HG03196 (cell line): ENCODE results near the gene SIVA1.
"Not testable (repeated sequence)": the region's sequence is repeated elsewhere in the genome, so short reads cannot be mapped to it uniquely, and the experiment has no call there.

Source experiments
- ATAC-seq: cut with Tn5 transposase; IDR thresholded peaks from one replicate; pipeline ENCODE4 v1.9.1; 2021; ENCODE audit not compliant: unreplicated experiment

Gene SIVA1

GRCh38 chr14:104750753-104751057 is 2.2 kb upstream of the SIVA1 start:
- not testable (repeated sequence) for ATAC-seq

- ATAC-seq, result no peak
Observed at GRCh38 chr14:104751539-104752422, 1.2 kb upstream of the SIVA1 start.

GRCh38 chr14:104752423-104752734 is 568 bp upstream of the SIVA1 start:
- no peak for ATAC-seq

GRCh38 chr14:104753528-104754212 is 723 bp downstream of the SIVA1 start:
- no peak for ATAC-seq

GRCh38 chr14:104754213-104754851 is 1.4 kb downstream of the SIVA1 start:
- ATAC-seq, result no peak

DNA sequence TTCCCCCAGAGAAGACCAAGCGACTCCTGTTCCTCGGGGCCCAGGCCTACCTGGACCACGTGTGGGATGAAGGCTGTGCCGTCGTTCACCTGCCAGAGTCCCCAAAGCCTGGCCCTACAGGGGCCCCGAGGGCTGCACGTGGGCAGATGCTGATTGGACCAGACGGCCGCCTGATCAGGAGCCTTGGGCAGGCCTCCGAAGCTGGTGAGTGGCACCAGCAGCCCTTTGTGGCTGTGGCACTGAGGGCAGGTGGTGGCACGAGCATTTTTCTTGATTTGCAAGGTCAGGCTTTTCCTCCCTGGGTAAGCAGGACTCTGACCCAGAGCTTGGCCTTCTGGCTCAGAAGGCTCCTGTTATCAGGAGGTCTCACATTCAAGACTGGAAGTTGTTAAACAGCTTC is 2.7 kb downstream of the SIVA1 start:
- ATAC-seq, result no peak

DNA sequence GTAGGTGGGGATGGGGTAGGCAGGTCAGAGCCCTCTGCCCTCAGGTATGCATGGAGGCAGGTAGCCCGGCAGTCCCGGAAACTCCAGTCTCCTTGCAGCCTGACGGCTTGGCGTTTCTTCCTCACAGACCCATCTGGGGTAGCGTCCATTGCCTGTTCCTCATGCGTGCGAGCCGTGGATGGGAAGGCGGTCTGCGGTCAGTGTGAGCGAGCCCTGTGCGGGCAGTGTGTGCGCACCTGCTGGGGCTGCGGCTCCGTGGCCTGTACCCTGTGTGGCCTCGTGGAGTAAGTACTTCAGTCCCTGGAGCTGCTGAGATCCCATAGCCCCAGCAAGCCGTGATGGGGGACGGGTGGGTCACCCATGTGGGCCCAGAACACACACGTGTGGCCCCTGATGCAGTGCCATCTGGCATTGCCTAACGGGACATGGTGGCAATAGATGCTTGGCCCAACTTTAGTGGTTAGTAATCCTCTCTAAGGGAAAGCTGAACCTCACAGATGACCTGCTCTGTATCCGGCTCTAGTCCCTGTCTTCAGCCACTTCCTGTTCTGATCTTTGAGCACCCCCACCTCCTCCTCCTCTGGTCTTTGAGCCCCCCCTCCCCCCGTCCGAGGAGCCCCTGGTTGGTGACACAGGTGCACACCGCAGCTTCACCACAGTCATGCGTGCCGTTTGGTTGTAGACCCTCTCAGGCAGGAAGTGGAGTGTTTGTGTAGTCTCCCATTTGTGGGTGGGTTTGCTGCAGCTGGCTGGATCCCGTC is 3.7 kb downstream of the SIVA1 start:
- ATAC-seq, result no peak

- ATAC-seq, result no peak
Observed at GRCh38 chr14:104757238-104757585, 4.3 kb downstream of the SIVA1 start.

DNA sequence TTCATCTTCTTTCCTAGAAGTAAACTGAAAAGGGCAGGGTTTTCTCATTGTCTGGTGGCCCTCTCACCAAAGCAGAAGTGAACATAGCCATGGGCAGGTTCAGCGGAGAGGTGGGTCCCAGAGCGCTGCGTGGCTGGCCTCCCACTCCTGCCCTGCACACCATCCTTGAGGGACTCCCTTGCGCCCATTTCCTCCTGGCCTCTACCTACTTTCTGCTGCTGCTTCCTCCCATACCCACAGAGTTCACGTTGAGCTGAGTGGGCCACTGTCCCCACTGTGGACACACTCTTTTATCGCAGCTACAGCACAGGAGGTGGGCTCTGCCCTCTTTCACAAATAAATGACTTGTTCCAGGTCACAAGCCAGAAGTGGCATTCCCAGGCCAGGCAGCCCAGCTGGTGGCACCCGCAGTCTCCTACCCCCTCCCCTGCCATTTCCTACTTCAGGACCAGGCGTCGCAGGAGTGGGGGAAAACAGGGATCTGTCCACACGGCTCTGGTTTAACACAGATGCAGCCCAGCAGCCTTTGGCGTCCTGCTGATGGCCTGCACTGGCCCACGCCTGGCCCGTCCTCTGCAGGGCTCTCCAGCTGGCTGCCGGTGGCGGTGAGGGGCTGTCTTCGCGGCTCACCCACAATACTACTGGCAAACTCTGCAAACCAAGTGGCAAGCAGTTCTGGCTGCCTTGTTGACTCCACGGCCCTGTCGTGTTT is 4.9 kb downstream of the SIVA1 start:
- ATAC-seq, result no peak

DNA sequence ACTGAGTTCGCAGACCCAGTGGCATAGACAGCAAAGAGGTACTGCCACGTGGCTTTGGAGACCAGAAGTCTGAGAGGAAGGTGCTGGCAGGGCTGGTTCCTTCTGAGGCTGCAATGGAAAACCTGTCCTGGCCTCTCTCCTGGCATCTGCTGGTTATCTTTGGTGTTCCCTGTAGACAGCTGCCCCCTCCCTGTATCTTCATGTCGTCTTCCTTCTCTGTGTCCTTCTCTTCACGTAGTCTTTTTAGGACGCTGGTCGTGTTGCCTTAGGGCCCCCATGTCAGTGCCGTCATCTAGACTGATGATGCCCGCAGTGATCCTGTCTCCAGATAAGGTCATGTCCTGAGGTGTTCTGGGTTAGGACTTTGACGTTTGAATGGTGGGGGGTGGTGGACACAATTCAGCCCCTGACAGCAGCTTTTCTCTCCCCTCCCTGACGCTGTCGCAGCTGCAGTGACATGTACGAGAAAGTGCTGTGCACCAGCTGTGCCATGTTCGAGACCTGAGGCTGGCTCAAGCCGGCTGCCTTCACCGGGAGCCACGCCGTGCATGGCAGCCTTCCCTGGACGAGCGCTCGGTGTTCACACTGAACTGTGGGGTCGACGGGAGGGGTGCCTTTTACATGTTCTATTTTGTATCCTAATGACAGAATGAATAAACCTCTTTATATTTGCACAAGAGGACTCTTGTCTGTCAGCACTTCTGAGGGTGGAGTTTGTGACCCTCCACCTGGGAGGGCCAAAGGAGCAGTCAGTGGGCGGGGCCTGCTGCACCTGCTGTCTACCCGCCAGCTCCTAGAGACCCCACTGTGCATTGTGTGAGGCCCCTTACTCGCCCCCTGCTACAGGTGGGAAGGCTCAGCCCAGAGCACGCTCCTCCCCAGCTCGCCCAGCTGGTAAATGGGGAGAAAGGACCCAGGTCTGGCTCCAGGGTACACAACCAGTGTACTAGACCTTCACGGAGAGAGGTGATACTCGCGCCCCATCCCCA is 6.3 kb downstream of the SIVA1 start:
- ATAC-seq, result no peak

DNA sequence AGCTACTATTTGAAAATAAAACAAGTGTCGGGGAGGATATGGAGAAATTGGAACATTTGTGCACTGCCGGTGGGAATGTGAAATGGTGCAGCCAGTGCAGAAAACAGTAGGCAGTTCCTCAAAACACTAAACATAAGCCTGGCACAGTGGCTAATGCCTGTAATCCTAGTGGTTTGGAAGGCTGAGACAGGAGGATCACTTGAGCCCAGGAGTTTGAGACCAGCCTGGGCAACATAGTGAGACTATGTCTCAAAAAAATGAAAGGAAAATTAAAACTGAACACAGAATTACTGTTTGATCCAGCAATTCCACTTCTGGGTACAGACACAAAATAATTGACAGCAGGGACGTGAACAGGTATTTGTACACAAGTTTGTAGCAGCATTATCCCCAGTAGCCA is 12.6 kb downstream of the SIVA1 start:
- ATAC-seq, result no peak

DNA sequence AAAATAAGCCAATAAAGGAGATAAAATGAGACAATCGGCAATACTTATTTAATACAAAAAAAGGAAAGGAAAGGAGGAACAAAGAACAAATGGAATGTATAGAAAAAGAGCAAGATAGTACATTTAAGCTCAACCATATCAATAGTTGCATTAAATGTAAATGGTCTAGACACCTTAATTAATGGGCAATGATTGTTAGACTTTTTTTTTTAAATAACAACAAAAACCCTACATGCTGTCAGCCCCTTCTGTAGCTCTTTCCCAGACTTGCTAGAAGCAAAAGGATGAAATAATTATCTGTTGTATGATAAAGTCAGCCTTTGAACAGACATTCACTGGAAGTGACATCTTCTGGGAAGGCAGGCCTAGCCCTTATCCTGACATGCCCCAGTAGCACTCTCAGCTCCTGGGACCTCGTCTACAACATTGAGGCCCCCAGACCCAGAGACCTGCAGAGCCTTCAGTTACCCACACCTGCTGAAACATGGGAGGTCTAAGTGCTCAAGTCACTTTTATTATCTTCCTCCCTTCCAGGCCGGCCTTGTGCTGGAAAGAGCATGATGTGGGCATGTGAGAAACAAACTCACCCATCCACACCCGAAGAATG is 13.4 kb downstream of the SIVA1 start:
- no peak for ATAC-seq

- ATAC-seq, result no peak
Observed at GRCh38 chr14:104766863-104767633, 14.1 kb downstream of the SIVA1 start.

- no peak for ATAC-seq
Observed at GRCh38 chr14:104767634-104767918, 14.6 kb downstream of the SIVA1 start.

DNA sequence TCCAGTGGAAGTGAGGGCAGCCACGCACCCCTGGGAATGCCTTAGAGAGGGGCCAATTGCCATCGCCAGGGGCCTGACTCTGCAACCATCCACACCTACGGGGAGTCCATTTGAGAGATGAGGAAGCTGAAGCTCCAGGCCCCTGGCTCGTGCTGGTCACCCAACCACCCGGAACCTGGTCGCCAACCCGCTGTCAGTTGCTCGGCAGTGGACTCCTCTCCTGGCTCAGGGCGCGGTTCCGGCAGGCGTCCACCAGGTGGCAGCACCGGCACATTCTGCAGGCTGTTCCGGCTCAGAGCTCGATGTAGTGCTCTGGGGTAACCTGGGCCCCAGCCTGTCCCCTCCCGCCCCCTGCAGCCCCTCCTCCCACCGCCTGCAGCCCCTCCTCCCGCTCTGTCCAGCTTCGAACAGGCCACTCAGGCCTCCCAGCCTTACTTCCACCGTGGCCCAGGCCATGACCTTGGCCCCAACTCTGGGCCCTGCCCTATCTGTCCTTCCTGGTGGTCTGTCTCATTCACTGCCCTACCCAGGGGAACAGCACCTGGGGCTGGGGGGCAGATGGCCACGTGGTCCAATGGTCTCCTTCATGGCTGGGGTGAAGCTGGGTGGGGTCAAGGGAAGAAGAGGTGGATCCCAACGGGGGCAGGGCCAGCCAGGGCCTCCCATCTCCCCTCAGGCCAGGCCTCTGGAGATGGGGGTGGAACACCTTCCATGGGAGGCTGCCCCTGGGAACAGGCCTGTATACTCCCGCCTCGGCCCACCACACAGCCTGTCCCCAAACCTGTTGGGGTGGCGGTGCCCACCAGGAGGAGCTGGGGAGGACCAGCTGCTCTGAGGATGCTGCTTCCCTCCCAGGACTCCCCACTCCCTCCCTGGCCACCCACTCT is 15.7 kb downstream of the SIVA1 start:
- ATAC-seq, result peak; percentile 82

- ATAC-seq, result no peak
Observed at GRCh38 chr14:104769324-104770071, 16.6 kb downstream of the SIVA1 start.

DNA sequence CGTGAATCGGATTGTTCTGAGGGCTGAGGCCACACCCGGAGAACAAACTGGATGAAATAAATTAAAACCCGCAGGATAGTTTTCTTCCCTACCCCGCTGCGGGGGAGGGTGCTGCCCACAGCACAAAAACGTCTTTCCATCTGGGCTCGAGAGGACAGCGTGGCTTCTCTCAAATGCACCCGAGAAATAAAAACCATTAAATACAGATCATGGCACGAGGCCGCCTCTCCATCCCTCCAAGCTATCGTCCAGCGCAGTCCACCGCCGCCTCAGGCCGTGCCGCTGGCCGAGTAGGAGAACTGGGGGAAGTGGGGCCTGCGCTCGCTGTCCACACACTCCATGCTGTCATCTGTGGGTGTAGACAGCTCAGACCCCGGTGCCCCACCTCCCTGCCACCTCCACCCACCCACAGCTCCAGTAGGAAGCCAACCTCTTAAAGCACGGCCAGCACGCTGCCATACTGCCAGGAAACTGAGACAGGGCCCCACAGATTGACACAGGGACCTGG is 17.2 kb downstream of the SIVA1 start:
- ATAC-seq, result no peak
